C4-2B (cell line): ENCODE measurements around the gene GMDS.

Experiments
- CTCF ChIP-seq: fragments of 450-650 bp; conservative IDR thresholded peaks from 2 replicates; pipeline ENCODE4 v1.5.1; 2017; ENCODE audit warnings: mild to moderate bottlenecking
- ZFX ChIP-seq: fragments of 450-650 bp; IDR thresholded peaks from 2 replicates; pipeline ENCODE4 v1.6.1; 2017

GRCh38 chr6:1817033-1817761 lies 428.2 kb downstream of the GMDS start:
- TF ChIP-seq CTCF: no peak
- TF ChIP-seq ZFX: no peak
